NCI-H1417 treated with DMSO at 0.1 percent for 48 hours (cell line): ENCODE measurements around the gene FKBP4.

Experiments used
- DNase-seq: peaks from one replicate; lab custom pipeline; 2025; lab: John Stamatoyannopoulos, UW

The FKBP4 gene

GRCh38 chr12:2813214-2814185 is 18.7 kb downstream of the FKBP4 start:
- DNase-seq = no peak

- DNase-seq = no peak
Observed at GRCh38 chr12:2819810-2820209, 25.0 kb downstream of the FKBP4 start.

GRCh38 chr12:2820432-2820831 is 25.7 kb downstream of the FKBP4 start:
- DNase-seq = no peak

GRCh38 chr12:2823483-2823882 is 28.7 kb downstream of the FKBP4 start:
- DNase-seq = no peak

GRCh38 chr12:2824541-2824940 is 29.8 kb downstream of the FKBP4 start:
- no peak for DNase-seq

GRCh38 chr12:2825132-2825531 is 30.4 kb downstream of the FKBP4 start:
- DNase-seq = no peak

GRCh38 chr12:2826036-2826435 is 31.3 kb downstream of the FKBP4 start:
- DNase-seq = no peak

- DNase-seq = no peak
Observed at GRCh38 chr12:2826721-2827515, 32.1 kb downstream of the FKBP4 start.

GRCh38 chr12:2829275-2829674 is 34.5 kb downstream of the FKBP4 start:
- DNase-seq = no peak

- no peak for DNase-seq
Observed at GRCh38 chr12:2832550-2833127, 37.9 kb downstream of the FKBP4 start.

GRCh38 chr12:2833327-2833726 is 38.6 kb downstream of the FKBP4 start:
- no peak for DNase-seq

- DNase-seq = no peak
Observed at GRCh38 chr12:2833810-2834209, 39.0 kb downstream of the FKBP4 start.

- DNase-seq = no peak
Observed at GRCh38 chr12:2834581-2835491, 40.1 kb downstream of the FKBP4 start, which contains the start of gene NRIP2. Gene NRIP2 (minus strand): TSS chr12:2835035. CDS start chr12:2834983, 52 bp downstream.

GRCh38 chr12:2835691-2836403 is 41.1 kb downstream of the FKBP4 start:
- no peak for DNase-seq

GRCh38 chr12:2836574-2836973 is 41.8 kb downstream of the FKBP4 start:
- no peak for DNase-seq

- DNase-seq = no peak
Observed at GRCh38 chr12:2841056-2841650, 46.4 kb downstream of the FKBP4 start.

GRCh38 chr12:2842948-2843347 is 48.2 kb downstream of the FKBP4 start:
- DNase-seq = no peak

GRCh38 chr12:2844786-2845185 is 50.0 kb downstream of the FKBP4 start:
- no peak for DNase-seq

GRCh38 chr12:2845280-2845679 is 50.5 kb downstream of the FKBP4 start:
- no peak for DNase-seq

- no peak for DNase-seq
Observed at GRCh38 chr12:2851931-2852330, 57.2 kb downstream of the FKBP4 start.
